H1 (cell line): Measurements from ENCODE around the gene HMGXB3. TPM values are rescaled to one million over a fixed set of nuclear protein-coding genes. Genes with fewer than 3 reads are reported as not detected.

Experiments
- FOSL1 ChIP-seq: IDR thresholded peaks from 2 replicates; pipeline ENCODE4 v1.6.1; 2011; ENCODE audit warnings: mild to moderate bottlenecking, low read depth, low read length, moderate library complexity; ENCODE audit not compliant: insufficient read depth
- KDM4A ChIP-seq: IDR thresholded peaks from one replicate; pipeline ENCODE4 v1.7.1; 2012; ENCODE audit warnings: low read depth, mild to moderate bottlenecking, moderate library complexity, low read length, inconsistent platforms; ENCODE audit not compliant: severe bottlenecking
- SAP30 ChIP-seq: fragments of 300-600 bp; sonication (generic); IDR thresholded peaks from 2 replicates; pipeline ENCODE4 v1.7.1; 2012; ENCODE audit warnings: low read length, moderate library complexity, mild to moderate bottlenecking, inconsistent platforms; ENCODE audit not compliant: insufficient read depth, insufficient replicate concordance
- SIN3A ChIP-seq, 2 experiments: IDR thresholded peaks in 1 of 2; conservative IDR thresholded peaks in 1 of 2; 2 replicates each; pipeline ENCODE4 v1.6.1; 2011 to 2012; ENCODE audit warnings: low read length in 2 of 2, improper control_type of control experiment in 1 of 2, low read depth in 1 of 2, mild to moderate bottlenecking in 1 of 2
- TAF7 ChIP-seq: optimal IDR thresholded peaks from 2 replicates; pipeline ENCODE3; 2011; ENCODE audit warnings: low read depth, mild to moderate bottlenecking, inconsistent platforms, low read length, moderate library complexity, borderline replicate concordance
- polyA plus RNA-seq, 7 experiments: library from polyadenylated mRNA; depleted of rRNA in 3 of 7; stranded (reverse) in 5 of 7; unstranded in 2 of 7; fragments of >200 nt in 5 of 7; fragments of 200-250 nt in 2 of 7; gene quantifications; 1 replicate in 5 of 7; 2 replicates in 1 of 7; 4 replicates in 1 of 7; pipeline versions ENCODE4 v1.2.1 to v1.2.3, GENCODE V29; 2011 to 2013; ENCODE audit warnings: missing spikeins in 2 of 7, mixed read lengths in 2 of 7
- total RNA-seq: library from RNA; stranded (reverse); fragmentation: NEBNext Ultra II Directional; extraction: Animal tissue kit (Norgen Biotek cat#: 25700); gene quantifications from 2 replicates; pipeline ENCODE4 v1.2.1, GENCODE V29; 2021

HMGXB3 gene
- total and polyA plus RNA-seq, 2 of the 8 experiments (the other 6 are each of a cell fraction or from before 2014, with no cell fraction given): 26.8 to 28.0 TPM

- TF ChIP-seq KDM4A (no peak), SAP30 (no peak), SIN3A (conservative IDR thresholded peaks at IDR 0.05 in 1 of 2, IDR thresholded peaks at IDR 0.05 in 1 of 2; ENCODE audit: low read depth in 1 of 2, low read length in 2 of 2) (no peak), FOSL1 (no peak), TAF7 (no peak)
Measured at GRCh38 chr5:150092159-150092787, 91.7 kb downstream of the HMGXB3 start (continued).
